Measurements from ENCODE around the gene CASP1. TPM values are rescaled to one million over a fixed set of nuclear protein-coding genes. Genes with fewer than 3 reads are reported as not detected.

CASP1 gene
- total RNA-seq, 1 experiment from 2014 or later = 4.7 TPM

Other genes starting within 250 kb of the CASP1 start
- gene CASP12, start 136.7 kb downstream of the CASP1 start, total RNA-seq (2021) = not detected in 2 replicates
- 57.5 and 82.2 TPM in 2 replicates for gene CASP4, start 66.6 kb downstream of the CASP1 start, total RNA-seq (2021)
- gene CASP5, start 12.0 kb downstream of the CASP1 start, total RNA-seq (2021) = not detected in 2 replicates
- 0.63 and 2.5 TPM in 2 replicates for gene CARD16, start 10.2 kb upstream of the CASP1 start, total RNA-seq (2021)
- gene CARD18, start 104.6 kb upstream of the CASP1 start, total RNA-seq (2021) = not detected in 2 replicates

Measured in PC-9 (cell line).